Lung (tissue), 12 donors: ENCODE measurements around the gene USP9X. TPM values are rescaled to one million over a fixed set of nuclear protein-coding genes. Genes with fewer than 3 reads are reported as not detected.

Experiments
- ATAC-seq: fragments of 200-7000 bp; cut with Tn5 transposase; one replicate; pipeline ENCODE4 v1.9.1; 2020; ENCODE audit warnings: moderate number of reproducible peaks; ENCODE audit not compliant: insufficient read depth, low FRiP score
- DNase-seq, 3 donors: peaks; one replicate each; pipeline ENCODE4 v3.0.0-alpha.2; 2013 to 2017
- H3K27ac ChIP-seq, 2 donors: one replicate each; pipeline ENCODE4 v1.5.1; 2013; ENCODE audit warnings: mild to moderate bottlenecking in 2 of 2, moderate library complexity in 2 of 2, control low read depth in 1 of 2, inconsistent platforms in 1 of 2, low read depth in 1 of 2, low read length in 1 of 2
- H3K27me3 ChIP-seq, 3 donors: one replicate each; pipeline ENCODE4 v1.5.1; 2013; ENCODE audit warnings: low read length in 2 of 3; ENCODE audit not compliant: control insufficient read depth in 3 of 3, insufficient read depth in 3 of 3
- H3K36me3 ChIP-seq, 4 donors: one replicate each; pipeline ENCODE4 v1.5.1; 2013; ENCODE audit warnings: low read length in 4 of 4, mild to moderate bottlenecking in 1 of 4, moderate library complexity in 1 of 4; ENCODE audit not compliant: control insufficient read depth in 4 of 4, insufficient read depth in 4 of 4
- H3K4me1 ChIP-seq, 5 donors: one replicate each; pipeline ENCODE4 v1.5.1; 2013; ENCODE audit warnings: low read length in 5 of 5, mild to moderate bottlenecking in 2 of 5, moderate library complexity in 1 of 5; ENCODE audit not compliant: control insufficient read depth in 5 of 5, insufficient read depth in 5 of 5
- H3K4me3 ChIP-seq: one replicate; pipeline ENCODE4 v1.5.1; 2013; ENCODE audit warnings: mild to moderate bottlenecking, control low read depth, moderate library complexity
- H3K9ac ChIP-seq, 2 donors: one replicate each; pipeline ENCODE4 v1.5.1; 2013; ENCODE audit warnings: low read length in 2 of 2, control low read depth in 1 of 2; ENCODE audit not compliant: insufficient read depth in 1 of 2
- H3K9me3 ChIP-seq, 4 donors: one replicate each; pipeline ENCODE4 v1.5.1; 2013; ENCODE audit warnings: low read length in 3 of 4, mild to moderate bottlenecking in 1 of 4, moderate library complexity in 1 of 4; ENCODE audit not compliant: control insufficient read depth in 4 of 4, insufficient read depth in 3 of 4
- WGBS, 2 donors: extraction: QIAGEN DNeasy Blood & Tissue Kit; methylation state at CpG; one replicate each; pipeline ENCODE4 v1.1.7; 2013; 5-methylcytosine and 5-hydroxymethylcytosine counted together
- polyA plus RNA-seq, 2 donors: library from polyadenylated mRNA; stranded (reverse); fragments of 200-250 nt; gene quantifications; one replicate each; pipeline ENCODE4 v1.2.1, GENCODE V29; 2013
- total RNA-seq, 2 donors: library from RNA; depleted of rRNA in 1 of 2; stranded (reverse); fragments of >200 nt in 1 of 2; gene quantifications; one replicate each; pipeline ENCODE4 v1.2.1, GENCODE V29; 2014 to 2021
- TF ChIP-seq, protein P1 (sequence below): IDR thresholded peaks from 2 replicates; pipeline ENCODE4 v1.5.1; 2012; ENCODE audit warnings: mild to moderate bottlenecking; ENCODE audit errors: control extremely low read depth, extremely low read depth
- donor health status: control.
- donor health status: control.
- donor health status: Bipolar disorder and iron deficiency.
- donor health status: healthy.
- donor health status: DM: yes; HTN: yes; CAD: no.

Gene USP9X
- total and polyA plus RNA-seq, 4 donors = 8.5 to 187 (median 43.0) TPM

DNA sequence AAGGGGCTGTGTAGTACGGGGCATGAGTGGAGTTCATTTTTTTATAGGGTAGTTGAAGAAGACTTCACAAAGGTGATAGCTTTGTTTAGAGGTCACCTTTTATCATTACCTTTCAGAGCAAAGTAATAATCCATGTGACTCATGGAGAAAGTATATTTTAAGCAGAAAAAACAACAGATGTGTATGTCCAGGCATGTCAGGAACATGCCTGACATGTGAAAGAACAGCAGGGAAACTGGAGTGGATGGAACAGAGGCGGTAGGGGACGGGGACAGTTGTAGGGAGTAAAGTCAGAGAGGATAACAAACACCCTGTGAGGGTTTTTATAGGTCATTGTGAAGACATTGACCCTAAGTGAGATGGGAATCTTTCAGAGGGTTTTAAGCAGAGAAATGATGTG is 107.6 kb downstream of the USP9X start:
- H3K4me3 ChIP-seq = no peak overlapping the region
- H3K27ac ChIP-seq = no peak overlapping the region
- 93 to 97% methylated on average over 3 of the region's 3 CpGs for WGBS, 2 donors
- peaks cover 0 to 21% (median 7%) of the 10 kb centered on the region in 3 donors for H3K27me3 ChIP-seq
- ATAC-seq (no peak), DNase-seq (no peak)
- TF ChIP-seq, protein P1, sequence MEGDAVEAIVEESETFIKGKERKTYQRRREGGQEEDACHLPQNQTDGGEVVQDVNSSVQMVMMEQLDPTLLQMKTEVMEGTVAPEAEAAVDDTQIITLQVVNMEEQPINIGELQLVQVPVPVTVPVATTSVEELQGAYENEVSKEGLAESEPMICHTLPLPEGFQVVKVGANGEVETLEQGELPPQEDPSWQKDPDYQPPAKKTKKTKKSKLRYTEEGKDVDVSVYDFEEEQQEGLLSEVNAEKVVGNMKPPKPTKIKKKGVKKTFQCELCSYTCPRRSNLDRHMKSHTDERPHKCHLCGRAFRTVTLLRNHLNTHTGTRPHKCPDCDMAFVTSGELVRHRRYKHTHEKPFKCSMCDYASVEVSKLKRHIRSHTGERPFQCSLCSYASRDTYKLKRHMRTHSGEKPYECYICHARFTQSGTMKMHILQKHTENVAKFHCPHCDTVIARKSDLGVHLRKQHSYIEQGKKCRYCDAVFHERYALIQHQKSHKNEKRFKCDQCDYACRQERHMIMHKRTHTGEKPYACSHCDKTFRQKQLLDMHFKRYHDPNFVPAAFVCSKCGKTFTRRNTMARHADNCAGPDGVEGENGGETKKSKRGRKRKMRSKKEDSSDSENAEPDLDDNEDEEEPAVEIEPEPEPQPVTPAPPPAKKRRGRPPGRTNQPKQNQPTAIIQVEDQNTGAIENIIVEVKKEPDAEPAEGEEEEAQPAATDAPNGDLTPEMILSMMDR = no peak
- peaks cover 0 to 2% (median 0%) of the 10 kb centered on the region in 4 donors for H3K9me3 ChIP-seq
- no peaks in the 10 kb centered on the region for H3K4me1 ChIP-seq
- H3K9ac ChIP-seq = no peak overlapping the region
- peaks cover 2 to 26% (median 11%) of the 10 kb centered on the region in 4 donors for H3K36me3 ChIP-seq

DNA sequence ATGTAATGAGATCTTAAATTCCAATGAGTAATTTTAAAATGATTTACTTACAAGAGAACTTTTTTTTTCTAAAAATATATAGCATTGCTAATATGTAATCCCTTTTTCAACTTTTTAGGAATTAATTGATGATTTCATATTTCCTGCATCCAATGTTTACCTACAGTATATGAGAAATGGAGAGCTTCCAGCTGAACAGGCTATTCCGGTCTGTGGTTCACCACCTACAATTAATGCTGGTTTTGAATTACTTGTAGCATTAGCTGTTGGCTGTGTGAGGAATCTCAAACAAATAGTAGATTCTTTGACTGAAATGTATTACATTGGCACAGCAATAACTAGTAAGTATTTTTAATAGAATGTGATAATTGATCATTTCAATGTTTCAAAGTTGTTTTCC is 113.2 kb downstream of the USP9X start:
- Histone ChIP-seq H3K9me3 (peaks cover 0 to 6% (median 0%) of the 10 kb centered on the region in 4 donors), H3K27ac (no peak overlapping the region), H3K9ac (no peak overlapping the region), H3K4me1 (no peaks in the 10 kb centered on the region), H3K36me3 (peaks cover 2 to 15% (median 10%) of the 10 kb centered on the region in 4 donors), H3K4me3 (no peak overlapping the region), H3K27me3 (peaks cover 0 to 7% (median 0%) of the 10 kb centered on the region in 3 donors)
- DNase-seq (peak; percentile 20 to 46 (median 21)), ATAC-seq (no peak)
- TF ChIP-seq, protein P1 = no peak
- 89 to 94% methylated on average over 1 of the region's 1 CpG for WGBS, 2 donors

DNA sequence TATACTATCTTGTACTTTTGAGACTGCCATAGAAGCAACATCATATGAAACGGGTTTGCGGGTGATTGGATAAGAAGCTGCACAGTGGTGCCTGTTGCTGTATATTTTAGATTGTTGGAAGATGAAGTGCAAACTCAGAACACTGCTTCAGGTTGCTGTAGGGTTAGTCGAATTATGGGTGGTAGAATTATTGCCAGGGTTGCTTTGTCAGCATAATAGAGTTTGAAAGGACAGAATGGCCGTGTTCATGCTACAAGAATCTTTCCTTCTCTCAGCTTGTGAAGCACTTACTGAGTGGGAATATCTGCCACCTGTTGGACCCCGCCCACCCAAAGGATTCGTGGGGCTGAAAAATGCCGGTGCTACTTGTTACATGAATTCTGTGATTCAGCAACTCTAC is 115.5 kb downstream of the USP9X start:
- H3K4me1 ChIP-seq = no peaks in the 10 kb centered on the region
- TF ChIP-seq, protein P1 = no peak
- no peak overlapping the region for H3K9ac ChIP-seq
- peaks cover 4 to 21% (median 10%) of the 10 kb centered on the region in 4 donors for H3K36me3 ChIP-seq
- H3K27ac ChIP-seq = no peak overlapping the region
- H3K9me3 ChIP-seq = peaks cover 0 to 6% (median 0%) of the 10 kb centered on the region in 4 donors
- peaks cover 0 to 4% (median 0%) of the 10 kb centered on the region in 3 donors for H3K27me3 ChIP-seq
- no peak for DNase-seq
- H3K4me3 ChIP-seq = no peak overlapping the region
- 94% methylated on average over 4 to 7 of the region's 7 CpGs for WGBS, 2 donors
- no peak for ATAC-seq

DNA sequence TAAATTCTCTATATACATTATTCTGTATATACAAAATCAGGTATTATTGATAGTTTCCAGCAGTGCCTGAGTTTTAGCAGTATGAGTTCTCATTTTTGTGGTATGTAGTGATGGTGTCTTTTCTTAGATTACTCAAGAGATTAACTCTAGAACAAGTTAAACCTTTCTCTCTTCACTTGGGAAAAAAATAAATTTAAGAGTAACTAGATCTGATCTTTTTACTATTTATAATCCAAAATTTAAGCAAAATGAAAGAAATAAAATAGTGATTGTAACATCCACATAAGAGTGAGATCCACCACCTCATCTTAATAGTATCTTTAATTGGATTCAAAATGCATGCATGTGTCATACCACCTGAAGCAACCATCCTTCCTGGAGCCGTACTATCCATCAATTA is 124.6 kb downstream of the USP9X start:
- Histone ChIP-seq H3K36me3 (peaks cover 9 to 20% (median 10%) of the 10 kb centered on the region in 4 donors), H3K4me1 (no peaks in the 10 kb centered on the region), H3K9me3 (peaks cover 0 to 18% (median 2%) of the 10 kb centered on the region in 4 donors), H3K4me3 (no peak overlapping the region), H3K27me3 (no peaks in the 10 kb centered on the region), H3K27ac (no peak overlapping the region), H3K9ac (no peak overlapping the region)
- TF ChIP-seq, protein P1 = no peak
- no peak for DNase-seq
- WGBS, 2 donors = 98 to 100% methylated on average over 1 of the region's 1 CpG
- ATAC-seq = no peak
